ENCODE results near the gene ZBTB48.
"Not testable (repeated sequence)": the region's sequence is repeated elsewhere in the genome, so short reads cannot be mapped to it uniquely, and the experiment has no call there.

ZBTB48 gene

GRCh38 chr1:6628971-6629479 lies 49.2 kb downstream of the ZBTB48 start:
- Histone ChIP-seq H3K4me3 (ENCODE audit: low read depth, low read length) (no peak overlapping the region), H3K36me3 (ENCODE audit: control insufficient read depth, insufficient read depth, low read length) (peaks cover 49% of the 10 kb centered on the region), H3K27ac (ENCODE audit: low read depth, low read length) (no peak overlapping the region), H3K27me3 (ENCODE audit: control insufficient read depth, insufficient read depth, low read length) (no peaks in the 10 kb centered on the region), H3K9me3 (ENCODE audit: control insufficient read depth, insufficient read depth, low read length) (no peaks in the 10 kb centered on the region), H3K4me1 (ENCODE audit: control insufficient read depth, insufficient read depth, low read length) (no peaks in the 10 kb centered on the region), H3K9ac (ENCODE audit: low read depth, low read length) (no peak overlapping the region)

GRCh38 chr1:6630027-6630426 lies 50.2 kb downstream of the ZBTB48 start:
- Histone ChIP-seq H3K4me3 (ENCODE audit: low read depth, low read length) (no peak overlapping the region), H3K27ac (ENCODE audit: low read depth, low read length) (no peak overlapping the region), H3K4me1 (ENCODE audit: control insufficient read depth, insufficient read depth, low read length) (no peaks in the 10 kb centered on the region), H3K9me3 (ENCODE audit: control insufficient read depth, insufficient read depth, low read length) (no peaks in the 10 kb centered on the region), H3K9ac (ENCODE audit: low read depth, low read length) (no peak overlapping the region), H3K36me3 (ENCODE audit: control insufficient read depth, insufficient read depth, low read length) (peaks cover 56% of the 10 kb centered on the region), H3K27me3 (ENCODE audit: control insufficient read depth, insufficient read depth, low read length) (no peaks in the 10 kb centered on the region)

GRCh38 chr1:6631058-6631457 lies 51.3 kb downstream of the ZBTB48 start:
- Histone ChIP-seq H3K4me3 (ENCODE audit: low read depth, low read length) (no peak overlapping the region), H3K9me3 (ENCODE audit: control insufficient read depth, insufficient read depth, low read length) (no peaks in the 10 kb centered on the region), H3K27ac (ENCODE audit: low read depth, low read length) (no peak overlapping the region), H3K27me3 (ENCODE audit: control insufficient read depth, insufficient read depth, low read length) (no peaks in the 10 kb centered on the region), H3K9ac (ENCODE audit: low read depth, low read length) (no peak overlapping the region), H3K36me3 (ENCODE audit: control insufficient read depth, insufficient read depth, low read length) (peaks cover 66% of the 10 kb centered on the region), H3K4me1 (ENCODE audit: control insufficient read depth, insufficient read depth, low read length) (no peaks in the 10 kb centered on the region)

GRCh38 chr1:6632588-6633514 lies 53.1 kb downstream of the ZBTB48 start:
- Histone ChIP-seq H3K4me1 (ENCODE audit: control insufficient read depth, insufficient read depth, low read length) (no peaks in the 10 kb centered on the region), H3K4me3 (ENCODE audit: low read depth, low read length) (no peak overlapping the region), H3K9ac (ENCODE audit: low read depth, low read length) (no peak overlapping the region), H3K9me3 (ENCODE audit: control insufficient read depth, insufficient read depth, low read length) (no peaks in the 10 kb centered on the region), H3K36me3 (ENCODE audit: control insufficient read depth, insufficient read depth, low read length) (peaks cover 79% of the 10 kb centered on the region), H3K27me3 (ENCODE audit: control insufficient read depth, insufficient read depth, low read length) (no peaks in the 10 kb centered on the region), H3K27ac (ENCODE audit: low read depth, low read length) (no peak overlapping the region)

DNA sequence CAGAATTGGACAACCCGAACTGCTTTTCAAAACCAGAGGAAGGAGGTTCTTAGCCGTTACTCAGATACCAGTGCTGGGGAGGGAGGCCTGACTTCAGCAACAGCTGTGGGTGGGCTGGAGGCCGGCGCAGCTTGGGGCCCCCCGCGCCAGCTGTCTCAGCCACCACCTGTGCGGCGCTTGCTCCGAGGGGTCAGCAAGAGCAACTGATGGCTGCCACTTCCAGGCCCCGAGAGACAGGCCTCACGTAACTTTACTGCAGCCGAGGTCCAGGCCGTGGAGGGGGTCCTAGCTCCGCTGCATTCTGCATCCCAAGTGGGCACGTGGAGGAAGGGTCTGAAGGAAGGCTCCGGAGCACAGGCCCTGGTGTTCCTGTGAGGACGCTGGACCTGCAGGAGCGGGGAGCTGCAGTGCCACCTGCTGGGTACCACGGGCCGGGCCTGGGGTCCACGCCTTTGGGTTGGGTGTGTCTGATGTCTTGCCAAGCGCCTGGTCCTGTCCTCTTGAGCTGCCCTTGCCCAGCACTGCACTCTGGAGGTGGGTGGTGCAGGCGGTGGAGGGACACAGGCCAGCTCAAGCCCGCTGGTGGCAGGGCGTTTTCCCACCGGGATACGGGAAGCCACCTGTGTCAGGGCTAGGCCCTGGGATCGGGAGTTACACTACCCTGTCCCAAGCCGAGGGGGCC lies 54.7 kb downstream of the ZBTB48 start:
- Histone ChIP-seq H3K4me1 (ENCODE audit: control insufficient read depth, insufficient read depth, low read length) (no peaks in the 10 kb centered on the region), H3K27me3 (ENCODE audit: control insufficient read depth, insufficient read depth, low read length) (no peaks in the 10 kb centered on the region), H3K27ac (ENCODE audit: low read depth, low read length) (no peak overlapping the region), H3K4me3 (ENCODE audit: low read depth, low read length) (no peak overlapping the region), H3K9ac (ENCODE audit: low read depth, low read length) (no peak overlapping the region), H3K36me3 (ENCODE audit: control insufficient read depth, insufficient read depth, low read length) (peaks cover 80% of the 10 kb centered on the region), H3K9me3 (ENCODE audit: control insufficient read depth, insufficient read depth, low read length) (no peaks in the 10 kb centered on the region)

- Histone ChIP-seq H3K27ac (ENCODE audit: low read depth, low read length) (no peak overlapping the region), H3K27me3 (ENCODE audit: control insufficient read depth, insufficient read depth, low read length) (no peaks in the 10 kb centered on the region), H3K36me3 (ENCODE audit: control insufficient read depth, insufficient read depth, low read length) (peaks cover 80% of the 10 kb centered on the region), H3K4me3 (ENCODE audit: low read depth, low read length) (no peak overlapping the region), H3K4me1 (ENCODE audit: control insufficient read depth, insufficient read depth, low read length) (no peaks in the 10 kb centered on the region), H3K9me3 (ENCODE audit: control insufficient read depth, insufficient read depth, low read length) (no peaks in the 10 kb centered on the region), H3K9ac (ENCODE audit: low read depth, low read length) (no peak overlapping the region)
Observed at GRCh38 chr1:6635161-6635909, 55.5 kb downstream of the ZBTB48 start.

DNA sequence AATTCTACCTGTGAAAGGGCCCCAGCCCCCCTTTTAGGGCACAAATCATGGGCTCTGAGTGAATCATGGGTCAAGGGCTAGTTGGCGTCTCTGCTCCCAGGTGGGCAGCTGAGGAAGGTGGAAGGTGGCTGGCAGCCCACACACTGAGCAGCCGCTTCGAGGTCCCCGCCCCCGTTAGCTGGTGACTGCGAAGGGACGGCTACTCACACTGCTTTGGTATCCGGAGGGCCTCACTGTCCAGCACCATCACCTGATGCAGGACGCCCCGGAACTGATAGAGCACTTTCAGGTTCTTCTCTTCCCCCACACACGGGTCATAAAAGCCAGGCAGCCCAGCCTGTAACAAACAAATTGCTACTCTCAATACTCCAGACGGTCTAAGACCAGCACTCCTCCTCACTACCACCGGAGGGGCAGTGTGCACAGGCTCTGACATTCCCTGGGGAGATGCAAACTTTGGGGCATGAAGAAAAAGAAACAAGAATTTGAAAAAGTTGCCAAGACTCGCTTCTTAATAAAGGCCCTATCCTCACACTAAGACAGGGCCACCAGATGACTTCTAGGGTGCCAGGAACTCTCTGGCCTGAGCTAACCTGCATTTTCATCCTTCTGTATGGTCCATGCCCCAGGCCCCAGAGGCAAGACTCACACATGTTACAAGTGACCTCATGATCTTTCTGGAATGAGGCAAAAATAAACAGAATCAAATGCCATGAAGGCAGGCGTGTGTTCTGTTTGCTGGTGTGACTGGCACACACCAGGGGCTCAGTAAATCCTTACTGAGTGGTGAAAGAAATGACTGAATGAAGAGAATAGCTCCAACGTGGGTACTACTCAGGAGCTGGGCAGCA lies 56.3 kb downstream of the ZBTB48 start:
- Histone ChIP-seq H3K27me3 (ENCODE audit: control insufficient read depth, insufficient read depth, low read length) (no peaks in the 10 kb centered on the region), H3K9ac (ENCODE audit: low read depth, low read length) (no peak overlapping the region), H3K9me3 (ENCODE audit: control insufficient read depth, insufficient read depth, low read length) (no peaks in the 10 kb centered on the region), H3K36me3 (ENCODE audit: control insufficient read depth, insufficient read depth, low read length) (peaks cover 86% of the 10 kb centered on the region), H3K4me3 (ENCODE audit: low read depth, low read length) (no peak overlapping the region), H3K27ac (ENCODE audit: low read depth, low read length) (no peak overlapping the region), H3K4me1 (ENCODE audit: control insufficient read depth, insufficient read depth, low read length) (no peaks in the 10 kb centered on the region)

DNA sequence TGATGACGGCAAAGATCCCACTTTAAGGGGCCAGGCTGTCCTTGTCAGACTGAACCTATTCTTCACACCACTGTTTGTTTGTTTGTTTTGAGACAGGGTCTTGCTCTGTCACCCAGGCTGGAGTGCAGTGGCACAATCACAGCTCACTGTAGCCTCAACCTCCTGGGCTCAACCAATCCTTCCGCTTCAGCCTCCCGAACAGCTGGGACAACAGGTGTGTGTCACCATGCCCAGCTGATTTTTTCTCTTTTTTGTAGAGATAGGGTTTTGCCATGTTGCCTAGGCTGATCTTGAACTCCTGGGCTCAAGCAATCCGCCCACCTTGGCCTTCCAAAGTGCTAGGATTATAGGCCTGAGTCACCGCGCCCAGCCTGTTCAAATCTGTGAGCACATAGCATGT lies 57.0 kb downstream of the ZBTB48 start:
- H3K27ac ChIP-seq (ENCODE audit: low read depth, low read length); H3K27me3 ChIP-seq (ENCODE audit: control insufficient read depth, insufficient read depth, low read length); H3K9ac ChIP-seq (ENCODE audit: low read depth, low read length); H3K4me3 ChIP-seq (ENCODE audit: low read depth, low read length); H3K9me3 ChIP-seq (ENCODE audit: control insufficient read depth, insufficient read depth, low read length); H3K4me1 ChIP-seq (ENCODE audit: control insufficient read depth, insufficient read depth, low read length): not testable (repeated sequence)
- H3K36me3 ChIP-seq (ENCODE audit: control insufficient read depth, insufficient read depth, low read length) = peaks cover 90% of the 10 kb centered on the region

DNA sequence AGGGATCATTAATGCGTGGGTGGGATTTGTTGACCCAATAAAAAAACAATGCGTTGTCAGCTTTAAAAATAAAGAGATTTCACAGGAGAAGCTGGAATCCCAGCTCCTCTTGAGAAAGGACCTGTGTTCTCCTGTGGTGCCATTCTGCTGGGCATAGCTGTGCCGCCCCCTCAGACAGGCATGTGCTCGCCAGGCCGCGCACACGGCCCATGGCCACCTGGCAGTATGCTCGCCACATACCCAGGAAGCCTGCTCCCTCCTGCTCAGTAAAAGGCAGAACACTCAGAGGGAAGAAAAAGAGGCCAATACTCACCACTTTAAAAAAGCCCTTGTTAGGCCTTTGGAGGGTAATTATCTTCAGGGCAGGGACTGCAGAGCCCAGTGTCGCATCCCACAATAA lies 58.0 kb downstream of the ZBTB48 start:
- H3K9ac ChIP-seq (ENCODE audit: low read depth, low read length) = no peak overlapping the region
- no peak overlapping the region for H3K27ac ChIP-seq (ENCODE audit: low read depth, low read length)
- no peaks in the 10 kb centered on the region for H3K9me3 ChIP-seq (ENCODE audit: control insufficient read depth, insufficient read depth, low read length)
- peaks cover 93% of the 10 kb centered on the region for H3K36me3 ChIP-seq (ENCODE audit: control insufficient read depth, insufficient read depth, low read length)
- H3K27me3 ChIP-seq (ENCODE audit: control insufficient read depth, insufficient read depth, low read length) = no peaks in the 10 kb centered on the region
- no peak overlapping the region for H3K4me3 ChIP-seq (ENCODE audit: low read depth, low read length)
- no peaks in the 10 kb centered on the region for H3K4me1 ChIP-seq (ENCODE audit: control insufficient read depth, insufficient read depth, low read length)

DNA sequence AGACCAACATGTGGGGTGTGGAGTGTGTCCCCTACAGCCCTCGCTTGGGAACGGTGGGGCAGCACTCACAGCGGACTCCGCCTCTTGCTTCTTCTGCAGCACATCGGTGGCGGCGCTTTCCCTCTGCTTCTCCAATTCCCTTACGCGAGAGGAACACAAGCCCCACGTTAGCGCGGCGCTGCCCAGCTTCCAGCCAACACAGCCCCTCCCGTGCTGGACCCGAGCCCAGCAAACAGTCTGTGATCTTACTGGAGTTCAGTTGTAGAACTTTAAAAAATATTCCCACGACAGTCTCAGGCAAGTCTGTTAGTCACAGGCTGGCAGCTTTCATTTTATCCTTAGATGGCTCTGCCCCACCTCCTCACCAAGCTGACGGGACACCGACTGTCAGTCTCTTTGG lies 58.4 kb downstream of the ZBTB48 start:
- H3K9ac ChIP-seq (ENCODE audit: low read depth, low read length) = no peak overlapping the region
- H3K36me3 ChIP-seq (ENCODE audit: control insufficient read depth, insufficient read depth, low read length) = peaks cover 91% of the 10 kb centered on the region
- H3K4me1 ChIP-seq (ENCODE audit: control insufficient read depth, insufficient read depth, low read length) = no peaks in the 10 kb centered on the region
- H3K9me3 ChIP-seq (ENCODE audit: control insufficient read depth, insufficient read depth, low read length) = no peaks in the 10 kb centered on the region
- H3K4me3 ChIP-seq (ENCODE audit: low read depth, low read length) = no peak overlapping the region
- H3K27me3 ChIP-seq (ENCODE audit: control insufficient read depth, insufficient read depth, low read length) = no peaks in the 10 kb centered on the region
- no peak overlapping the region for H3K27ac ChIP-seq (ENCODE audit: low read depth, low read length)
